GM23248 (cell line): Measurements from ENCODE around the gene KCNK5. TPM values are rescaled to one million over a fixed set of nuclear protein-coding genes. Genes with fewer than 3 reads are reported as not detected.

Source experiments
- DNase-seq: peaks from one replicate; pipeline ENCODE4 v3.0.0-alpha.2; 2015
- H2AFZ ChIP-seq: fragments of 200-600 bp; sonication (generic); 2 replicates; pipeline ENCODE4 v1.6.1; 2016; ENCODE audit warnings: antibody characterized with exemption
- H3F3A ChIP-seq: fragments of 200-600 bp; sonication (generic); 2 replicates; pipeline ENCODE4 v1.6.1; 2016; ENCODE audit warnings: mild to moderate bottlenecking, antibody characterized with exemption, mixed run types; ENCODE audit not compliant: insufficient read depth
- H3K27ac ChIP-seq: fragments of 200-600 bp; sonication (generic); 2 replicates; pipeline ENCODE4 v1.5.1; 2016; ENCODE audit warnings: mild to moderate bottlenecking
- H3K27me3 ChIP-seq: fragments of 200-600 bp; sonication (generic); replicated peaks from 2 replicates; pipeline ENCODE4 v1.6.1; 2016; ENCODE audit warnings: mild to moderate bottlenecking; ENCODE audit not compliant: insufficient read depth
- H3K36me3 ChIP-seq: fragments of 200-600 bp; sonication (generic); 2 replicates; pipeline ENCODE4 v1.6.1; 2016; ENCODE audit warnings: low read depth, mild to moderate bottlenecking
- H3K4me1 ChIP-seq: fragments of 200-600 bp; sonication (generic); 2 replicates; pipeline ENCODE4 v1.6.1; 2016; ENCODE audit warnings: mild to moderate bottlenecking; ENCODE audit not compliant: insufficient read depth
- H3K4me2 ChIP-seq: fragments of 200-600 bp; sonication (generic); one replicate; pipeline ENCODE4 v1.6.1; 2016; ENCODE audit warnings: mild to moderate bottlenecking; ENCODE audit not compliant: unreplicated experiment
- H3K4me3 ChIP-seq: fragments of 200-600 bp; sonication (generic); 2 replicates; pipeline ENCODE4 v1.5.1; 2016; ENCODE audit warnings: mild to moderate bottlenecking
- H3K79me2 ChIP-seq: fragments of 200-600 bp; sonication (generic); 2 replicates; pipeline ENCODE4 v1.6.1; 2016; ENCODE audit warnings: mild to moderate bottlenecking; ENCODE audit not compliant: insufficient read depth
- H3K9ac ChIP-seq: fragments of 200-600 bp; sonication (generic); 2 replicates; pipeline ENCODE4 v1.6.1; 2016; ENCODE audit warnings: mild to moderate bottlenecking
- H3K9me2 ChIP-seq: fragments of 200-600 bp; sonication (generic); 2 replicates; pipeline ENCODE4 v1.6.1; 2016; ENCODE audit warnings: mixed run types, mild to moderate bottlenecking, moderate library complexity; ENCODE audit not compliant: insufficient read depth
- H3K9me3 ChIP-seq: fragments of 200-600 bp; sonication (generic); one replicate; pipeline ENCODE4 v1.6.1; 2017; ENCODE audit warnings: low read depth
- H4K20me1 ChIP-seq: fragments of 200-600 bp; sonication (generic); 2 replicates; pipeline ENCODE4 v1.6.0; 2016; ENCODE audit not compliant: insufficient read depth
- EZH2 ChIP-seq: fragments of 200-600 bp; sonication (generic); IDR thresholded peaks from 2 replicates; pipeline ENCODE4 v1.6.1; 2018; ENCODE audit warnings: antibody characterized with exemption, mild to moderate bottlenecking; ENCODE audit not compliant: insufficient read depth, poor library complexity, severe bottlenecking
- EZH2phosphoT487 ChIP-seq: fragments of 200-600 bp; sonication (generic); IDR thresholded peaks from 2 replicates; pipeline ENCODE4 v1.6.1; 2018; ENCODE audit warnings: antibody characterized with exemption, moderate library complexity, mild to moderate bottlenecking, low read depth; ENCODE audit not compliant: insufficient read depth
- WGBS, 2 experiments: methylation state at CpG; one replicate each; pipeline ENCODE4 v1.1.6; 2015 to 2017; ENCODE audit warnings: low lambda C conversion rate in 2 of 2, low coverage in 1 of 2; ENCODE audit errors: missing lambda C conversion rate in 2 of 2; 5-methylcytosine and 5-hydroxymethylcytosine counted together
- in situ Hi-C: fragments of 300-500 bp; cut with MboI; formaldehyde crosslinking; loops from 2 replicates; pipeline ENCODE4 v1.15.0; 2020
- polyA plus RNA-seq: library from polyadenylated mRNA; unstranded; fragments of >200 nt; fragmentation: Nextera tagmentation; extraction: Ambion mirVana; gene quantifications from 2 replicates; pipeline ENCODE4 v1.2.1, GENCODE V29; 2016
- total RNA-seq: library from RNA; depleted of rRNA; stranded (reverse); fragments of >200 nt; shearing (Covaris generic); gene quantifications from 2 replicates; pipeline ENCODE4 v1.2.3, GENCODE V29; 2014

The KCNK5 gene
- total and polyA plus RNA-seq, 2 experiments from 2014 or later, result not detected

GRCh38 chr6:39192736-39193135 is 36.5 kb downstream of the KCNK5 start:
- no peaks in the 10 kb centered on the region for H4K20me1 ChIP-seq
- no peak overlapping the region for H3K27ac ChIP-seq
- no peak overlapping the region for H3K4me3 ChIP-seq
- no peak overlapping the region for H2AFZ ChIP-seq
- H3K9me2 ChIP-seq, result no peaks in the 10 kb centered on the region
- WGBS, 2 experiments, result 47 to 54% methylated on average over 6 of the region's 6 CpGs
- no peaks in the 10 kb centered on the region for H3K9me3 ChIP-seq
- in situ Hi-C loops, result no loop called here
- no peak for DNase-seq
- H3F3A ChIP-seq, result no peaks in the 10 kb centered on the region
- no peaks in the 10 kb centered on the region for H3K79me2 ChIP-seq
- no peak overlapping the region for H3K4me2 ChIP-seq
- TF ChIP-seq EZH2 (no peak), EZH2phosphoT487 (no peak)
- H3K4me1 ChIP-seq, result no peaks in the 10 kb centered on the region
- H3K36me3 ChIP-seq, result no peaks in the 10 kb centered on the region
- H3K9ac ChIP-seq, result no peak overlapping the region
- no peaks in the 10 kb centered on the region for H3K27me3 ChIP-seq

- Histone ChIP-seq H3K4me3 (no peak overlapping the region), H2AFZ (no peak overlapping the region), H3K9me2 (no peaks in the 10 kb centered on the region), H4K20me1 (no peaks in the 10 kb centered on the region), H3K4me1 (no peaks in the 10 kb centered on the region), H3K27me3 (no peaks in the 10 kb centered on the region), H3K36me3 (no peaks in the 10 kb centered on the region), H3F3A (no peaks in the 10 kb centered on the region), H3K4me2 (no peak overlapping the region), H3K9me3 (no peaks in the 10 kb centered on the region), H3K27ac (no peak overlapping the region), H3K9ac (no peak overlapping the region), H3K79me2 (no peaks in the 10 kb centered on the region)
- TF ChIP-seq EZH2phosphoT487 (no peak), EZH2 (no peak)
- DNase-seq, result no peak
- 82 to 84% methylated on average over 20 to 21 of the region's 23 CpGs for WGBS, 2 experiments
- in situ Hi-C loops, result no loop called here
Measured at GRCh38 chr6:39191236-39191930, 37.9 kb downstream of the KCNK5 start.

- Histone ChIP-seq H3K27me3 (no peaks in the 10 kb centered on the region), H3K4me2 (no peak overlapping the region), H2AFZ (no peak overlapping the region), H3K9me3 (no peaks in the 10 kb centered on the region), H3K79me2 (no peaks in the 10 kb centered on the region), H3K9me2 (no peaks in the 10 kb centered on the region), H3K4me3 (no peak overlapping the region), H3K9ac (no peak overlapping the region), H3F3A (no peaks in the 10 kb centered on the region), H3K4me1 (no peaks in the 10 kb centered on the region), H4K20me1 (no peaks in the 10 kb centered on the region), H3K27ac (no peak overlapping the region), H3K36me3 (no peaks in the 10 kb centered on the region)
- 72 to 83% methylated on average over 17 to 21 of the region's 21 CpGs for WGBS, 2 experiments
- in situ Hi-C loops, result no loop called here
- TF ChIP-seq EZH2phosphoT487 (no peak), EZH2 (no peak)
- DNase-seq, result no peak
Measured at GRCh38 chr6:39190545-39191235, 38.6 kb downstream of the KCNK5 start.

GRCh38 chr6:39189915-39190544 is 39.2 kb downstream of the KCNK5 start:
- H3K4me1 ChIP-seq, result no peaks in the 10 kb centered on the region
- H3K36me3 ChIP-seq, result no peaks in the 10 kb centered on the region
- H3K27me3 ChIP-seq, result no peaks in the 10 kb centered on the region
- no peaks in the 10 kb centered on the region for H4K20me1 ChIP-seq
- no peak overlapping the region for H2AFZ ChIP-seq
- no peak overlapping the region for H3K4me3 ChIP-seq
- in situ Hi-C loops, result no loop called here
- WGBS, 2 experiments, result 58 to 62% methylated on average over 15 of the region's 15 CpGs
- H3K9me3 ChIP-seq, result no peaks in the 10 kb centered on the region
- TF ChIP-seq EZH2phosphoT487, result no peak
- TF ChIP-seq EZH2, result no peak
- DNase-seq, result peak; percentile 61
- H3K4me2 ChIP-seq, result no peak overlapping the region
- no peak overlapping the region for H3K9ac ChIP-seq
- H3F3A ChIP-seq, result no peaks in the 10 kb centered on the region
- H3K79me2 ChIP-seq, result no peaks in the 10 kb centered on the region
- H3K9me2 ChIP-seq, result no peaks in the 10 kb centered on the region
- H3K27ac ChIP-seq, result no peak overlapping the region
